Neuronal stem cell (in vitro differentiated cells): ENCODE measurements around the gene CDC7.

Experiments
- DNase-seq: peaks from one replicate; pipeline ENCODE4 v3.0.0-alpha.2; 2013; ENCODE audit warnings: low spot score
- H2AFZ ChIP-seq: one replicate; pipeline ENCODE4 v1.6.1; 2013; ENCODE audit warnings: mild to moderate bottlenecking, low read length, inconsistent platforms
- H2AK5ac ChIP-seq: 2 replicates; pipeline ENCODE4 v1.6.1; 2013; ENCODE audit warnings: low read depth, mild to moderate bottlenecking, inconsistent platforms, low read length, moderate library complexity, mixed read lengths
- H2BK120ac ChIP-seq: 2 replicates; pipeline ENCODE4 v1.6.1; 2013; ENCODE audit warnings: low read depth, mild to moderate bottlenecking, inconsistent platforms, low read length, moderate library complexity, mixed read lengths
- H2BK12ac ChIP-seq: one replicate; pipeline ENCODE4 v1.6.1; 2013; ENCODE audit warnings: low read length, inconsistent platforms
- H2BK15ac ChIP-seq: 2 replicates; pipeline ENCODE4 v1.6.1; 2013; ENCODE audit warnings: mild to moderate bottlenecking, low read length, inconsistent platforms, mixed read lengths
- H2BK5ac ChIP-seq: one replicate; pipeline ENCODE4 v1.6.1; 2013; ENCODE audit warnings: inconsistent platforms, mild to moderate bottlenecking, low read length, moderate library complexity
- H3K14ac ChIP-seq: one replicate; pipeline ENCODE4 v1.6.1; 2013; ENCODE audit warnings: low read length, inconsistent platforms
- H3K18ac ChIP-seq: 2 replicates; pipeline ENCODE4 v1.6.1; 2013; ENCODE audit warnings: low read length, inconsistent platforms
- H3K23ac ChIP-seq: 2 replicates; pipeline ENCODE4 v1.6.1; 2013; ENCODE audit warnings: low read depth, mild to moderate bottlenecking, mixed read lengths, low read length, inconsistent platforms; ENCODE audit not compliant: poor library complexity
- H3K27ac ChIP-seq: replicated peaks from 3 replicates; pipeline ENCODE4 v1.5.1; 2013; ENCODE audit warnings: low read length, inconsistent platforms
- H3K27me3 ChIP-seq, 3 experiments: 2 replicates each; pipeline ENCODE4 v1.6.1; 2013; ENCODE audit warnings: low read length in 3 of 3, mild to moderate bottlenecking in 2 of 3, inconsistent platforms in 1 of 3, low read depth in 1 of 3, mixed read lengths in 1 of 3, moderate library complexity in 1 of 3; ENCODE audit not compliant: control insufficient read depth in 3 of 3, insufficient read depth in 3 of 3
- H3K36me3 ChIP-seq, 2 donors: replicated peaks in 1 of 2; 2 replicates each; pipeline ENCODE4 v1.6.1; 2013; ENCODE audit warnings: low read length in 2 of 2; ENCODE audit not compliant: control insufficient read depth in 2 of 2, insufficient read depth in 2 of 2
- H3K4ac ChIP-seq: 2 replicates; pipeline ENCODE4 v1.6.1; 2013; ENCODE audit warnings: inconsistent platforms, mild to moderate bottlenecking, low read length, moderate library complexity
- H3K4me1 ChIP-seq, 2 donors: 1 replicate in 1 of 2; 2 replicates in 1 of 2; pipeline ENCODE4 v1.6.1; 2013; ENCODE audit warnings: low read length in 2 of 2, low read depth in 1 of 2; ENCODE audit not compliant: control insufficient read depth in 2 of 2, insufficient read depth in 1 of 2
- H3K4me2 ChIP-seq: one replicate; pipeline ENCODE4 v1.6.1; 2013; ENCODE audit warnings: mild to moderate bottlenecking, low read length, inconsistent platforms; ENCODE audit not compliant: insufficient read depth, poor library complexity, severe bottlenecking
- H3K4me3 ChIP-seq, 2 donors: 2 replicates each; pipeline ENCODE4 v1.5.1; 2013; ENCODE audit warnings: low read length in 2 of 2, mild to moderate bottlenecking in 2 of 2, inconsistent platforms in 1 of 2, moderate library complexity in 1 of 2
- H3K79me1 ChIP-seq: one replicate; pipeline ENCODE4 v1.6.1; 2013; ENCODE audit warnings: low read depth, mild to moderate bottlenecking, inconsistent platforms, low read length, moderate library complexity
- H3K9ac ChIP-seq: one replicate; pipeline ENCODE4 v1.6.1; 2013; ENCODE audit warnings: mild to moderate bottlenecking, low read depth, low read length, inconsistent platforms; ENCODE audit not compliant: poor library complexity
- H3K9me3 ChIP-seq, 2 donors: replicated peaks in 1 of 2; 2 replicates each; pipeline versions ENCODE3 to v1.6.1; 2013; ENCODE audit warnings: low read length in 2 of 2, mild to moderate bottlenecking in 2 of 2, inconsistent platforms in 1 of 2, low read depth in 1 of 2, mixed read lengths in 1 of 2, moderate library complexity in 1 of 2; ENCODE audit not compliant: control insufficient read depth in 2 of 2, insufficient read depth in 1 of 2
- H4K8ac ChIP-seq: one replicate; pipeline ENCODE4 v1.6.1; 2013; ENCODE audit warnings: low read depth, mild to moderate bottlenecking, inconsistent platforms, low read length, moderate library complexity
- H4K91ac ChIP-seq: one replicate; pipeline ENCODE4 v1.6.1; 2013; ENCODE audit warnings: low read length, low read depth, mild to moderate bottlenecking, inconsistent platforms; ENCODE audit not compliant: poor library complexity
- WGBS, 2 donors: extraction: QIAGEN DNeasy Blood & Tissue Kit; methylation state at CpG; one replicate each; pipeline ENCODE4 v1.1.7; 2013; ENCODE audit warnings: missing lambda C conversion rate in 2 of 2, mixed read lengths in 1 of 2; ENCODE audit not compliant: insufficient read length in 2 of 2, insufficient replicate concordance in 1 of 2; ENCODE audit errors: extremely low coverage in 2 of 2; 5-methylcytosine and 5-hydroxymethylcytosine counted together

CDC7 gene

GRCh38 chr1:91523482-91523881 lies 22.8 kb downstream of the CDC7 start:
- Histone ChIP-seq H2BK5ac (no peak overlapping the region), H2BK15ac (no peak overlapping the region), H2BK12ac (no peak overlapping the region), H3K27ac (no peak overlapping the region), H3K14ac (no peak overlapping the region), H2AFZ (no peak overlapping the region), H4K91ac (no peak overlapping the region), H3K9ac (no peak overlapping the region), H3K4me2 (no peak overlapping the region), H3K18ac (no peak overlapping the region), H3K4ac (no peak overlapping the region), H3K79me1 (no peaks in the 10 kb centered on the region), H3K27me3 (no peaks in the 10 kb centered on the region), H3K4me1 (no peaks in the 10 kb centered on the region), H3K23ac (no peak overlapping the region), H2AK5ac (no peak overlapping the region), H3K9me3 (no peaks in the 10 kb centered on the region), H3K36me3 (peaks cover under 1 to 72% of the 10 kb centered on the region in 2 donors), H2BK120ac (no peak overlapping the region), H4K8ac (no peak overlapping the region), H3K4me3 (no peak overlapping the region)
- no CpG with 5 or more reads among the region's 1 CpG for WGBS, 2 donors
- no peak for DNase-seq

GRCh38 chr1:91526496-91526895 lies 25.8 kb downstream of the CDC7 start:
- Histone ChIP-seq H2BK12ac (no peak overlapping the region), H2BK5ac (no peak overlapping the region), H3K9ac (no peak overlapping the region), H3K36me3 (peaks cover 0 to 45% of the 10 kb centered on the region in 2 donors), H3K4ac (no peak overlapping the region), H3K4me2 (no peak overlapping the region), H4K91ac (no peak overlapping the region), H3K79me1 (no peaks in the 10 kb centered on the region), H2BK15ac (no peak overlapping the region), H3K27me3 (no peaks in the 10 kb centered on the region), H3K18ac (no peak overlapping the region), H3K23ac (no peak overlapping the region), H4K8ac (no peak overlapping the region), H3K27ac (no peak overlapping the region), H3K14ac (no peak overlapping the region), H3K4me3 (no peak overlapping the region), H2AFZ (no peak overlapping the region), H2AK5ac (no peak overlapping the region), H3K4me1 (no peaks in the 10 kb centered on the region), H3K9me3 (no peaks in the 10 kb centered on the region), H2BK120ac (no peak overlapping the region)
- no peak for DNase-seq
- WGBS, 2 donors, result no CpG with 5 or more reads among the region's 5 CpGs

DNA sequence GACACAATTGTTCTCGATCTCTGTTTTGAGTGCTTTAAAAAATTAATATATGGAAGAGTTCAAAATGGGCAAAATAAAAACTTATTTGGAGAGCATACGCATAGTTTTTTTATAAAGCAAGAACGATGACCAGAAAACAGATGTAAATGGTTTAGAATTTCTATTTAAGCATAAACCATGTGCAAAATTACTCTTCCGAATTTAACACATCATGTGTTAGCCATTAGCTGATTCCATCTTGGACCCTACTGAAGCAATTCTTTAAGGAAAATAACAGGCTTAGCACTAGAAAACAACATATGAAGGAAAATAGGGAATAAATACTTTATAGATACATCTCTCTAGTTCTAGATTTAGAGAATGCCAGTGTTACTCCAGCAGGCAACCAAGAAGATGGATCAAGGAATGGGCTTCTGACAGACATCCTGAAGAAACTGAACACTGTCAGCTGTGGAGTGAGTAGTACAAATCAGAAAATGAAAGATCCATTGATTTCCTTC lies 26.7 kb downstream of the CDC7 start:
- Histone ChIP-seq H3K18ac (no peak overlapping the region), H4K91ac (no peak overlapping the region), H4K8ac (no peak overlapping the region), H3K9ac (no peak overlapping the region), H3K14ac (no peak overlapping the region), H3K4me2 (no peak overlapping the region), H3K36me3 (peaks cover 0 to 37% of the 10 kb centered on the region in 2 donors), H3K4ac (no peak overlapping the region), H3K27ac (no peak overlapping the region), H3K27me3 (no peaks in the 10 kb centered on the region), H3K4me3 (no peak overlapping the region), H2AK5ac (no peak overlapping the region), H2BK12ac (no peak overlapping the region), H3K4me1 (no peaks in the 10 kb centered on the region), H3K79me1 (no peaks in the 10 kb centered on the region), H2AFZ (no peak overlapping the region), H2BK120ac (no peak overlapping the region), H2BK5ac (no peak overlapping the region), H3K23ac (no peak overlapping the region), H2BK15ac (no peak overlapping the region), H3K9me3 (no peaks in the 10 kb centered on the region)
- DNase-seq, result no peak
- no CpG with 5 or more reads among the region's 4 CpGs for WGBS, 2 donors

GRCh38 chr1:91527781-91528180 lies 27.1 kb downstream of the CDC7 start:
- no peak overlapping the region for H2BK120ac ChIP-seq
- H2AFZ ChIP-seq, result no peak overlapping the region
- no peak overlapping the region for H3K4ac ChIP-seq
- H3K79me1 ChIP-seq, result no peaks in the 10 kb centered on the region
- no peaks in the 10 kb centered on the region for H3K4me1 ChIP-seq
- WGBS, 2 donors, result no CpG with 5 or more reads among the region's 2 CpGs
- H3K23ac ChIP-seq, result no peak overlapping the region
- H3K27me3 ChIP-seq, result no peaks in the 10 kb centered on the region
- no peak overlapping the region for H2AK5ac ChIP-seq
- no peak overlapping the region for H3K9ac ChIP-seq
- H3K4me2 ChIP-seq, result no peak overlapping the region
- H3K14ac ChIP-seq, result no peak overlapping the region
- no peak overlapping the region for H2BK12ac ChIP-seq
- H2BK15ac ChIP-seq, result no peak overlapping the region
- no peak overlapping the region for H2BK5ac ChIP-seq
- H3K27ac ChIP-seq, result no peak overlapping the region
- H3K18ac ChIP-seq, result no peak overlapping the region
- no peaks in the 10 kb centered on the region for H3K9me3 ChIP-seq
- H3K36me3 ChIP-seq, result peaks cover 0 to 33% of the 10 kb centered on the region in 2 donors
- H4K8ac ChIP-seq, result no peak overlapping the region
- H3K4me3 ChIP-seq, result no peak overlapping the region
- no peak overlapping the region for H4K91ac ChIP-seq
- no peak for DNase-seq
